ENCODE data around the gene SMARCAL1. TPM values are rescaled to one million over a fixed set of nuclear protein-coding genes. Genes with fewer than 3 reads are reported as not detected.

The SMARCAL1 gene
- total RNA-seq, 6 donors from 2014 or later: 10.5 to 29.3 (median 18.3) TPM

DNA sequence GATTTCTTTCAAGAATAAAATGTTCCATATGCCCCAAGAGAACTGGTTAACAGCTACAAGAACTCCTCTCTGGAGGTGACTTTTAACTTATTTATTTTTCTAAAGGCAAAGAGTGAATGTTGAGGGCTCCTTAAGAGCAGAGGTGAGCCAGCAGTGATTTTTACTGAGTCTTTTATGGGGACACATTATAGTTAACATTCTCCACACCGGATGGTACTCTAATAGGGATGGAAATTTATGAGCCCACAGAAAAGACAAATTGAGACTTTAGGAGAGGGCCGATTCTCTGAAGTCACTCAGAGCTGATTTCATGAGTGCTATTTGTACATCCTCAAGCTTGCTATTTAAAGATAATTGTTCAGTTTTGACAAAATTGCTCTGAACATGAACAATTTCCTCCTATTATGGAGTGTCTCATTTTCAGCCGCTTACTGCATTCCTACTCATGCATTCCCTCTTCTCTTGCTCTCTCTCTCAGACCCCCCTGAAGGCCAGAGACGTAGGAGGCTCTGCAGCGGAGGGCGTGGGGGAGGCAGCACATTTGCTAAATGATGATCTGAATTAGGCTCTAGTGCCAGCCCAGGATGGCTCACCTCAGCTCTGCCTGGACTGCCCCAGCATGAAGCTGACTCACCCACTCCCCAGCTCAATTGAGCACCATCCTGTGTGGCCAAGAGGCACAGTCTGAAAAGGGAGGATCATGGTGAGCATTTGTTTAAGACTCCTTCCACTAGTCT is 80.5 kb downstream of the SMARCAL1 start:
- peaks cover 6 to 16% (median 8%) of the 10 kb centered on the region in 4 donors for H3K4me1 ChIP-seq
- H3K9me3 ChIP-seq: no peaks in the 10 kb centered on the region
- no peaks in the 10 kb centered on the region for H3K36me3 ChIP-seq
- no peak overlapping the region for H3K27ac ChIP-seq
- DNase-seq (no peak), ATAC-seq (ENCODE audit: low FRiP score in 2 of 2) (peak in 1 of 2 donors; percentile 28)
- no peak overlapping the region for H3K4me3 ChIP-seq
- TF ChIP-seq POLR2AphosphoS5 (IDR thresholded peaks at IDR 0.05) (no peak), EP300 (IDR thresholded peaks at IDR 0.05) (no peak), POLR2A (IDR thresholded peaks at IDR 0.05) (no peak)
- TF ChIP-seq, protein P1, sequence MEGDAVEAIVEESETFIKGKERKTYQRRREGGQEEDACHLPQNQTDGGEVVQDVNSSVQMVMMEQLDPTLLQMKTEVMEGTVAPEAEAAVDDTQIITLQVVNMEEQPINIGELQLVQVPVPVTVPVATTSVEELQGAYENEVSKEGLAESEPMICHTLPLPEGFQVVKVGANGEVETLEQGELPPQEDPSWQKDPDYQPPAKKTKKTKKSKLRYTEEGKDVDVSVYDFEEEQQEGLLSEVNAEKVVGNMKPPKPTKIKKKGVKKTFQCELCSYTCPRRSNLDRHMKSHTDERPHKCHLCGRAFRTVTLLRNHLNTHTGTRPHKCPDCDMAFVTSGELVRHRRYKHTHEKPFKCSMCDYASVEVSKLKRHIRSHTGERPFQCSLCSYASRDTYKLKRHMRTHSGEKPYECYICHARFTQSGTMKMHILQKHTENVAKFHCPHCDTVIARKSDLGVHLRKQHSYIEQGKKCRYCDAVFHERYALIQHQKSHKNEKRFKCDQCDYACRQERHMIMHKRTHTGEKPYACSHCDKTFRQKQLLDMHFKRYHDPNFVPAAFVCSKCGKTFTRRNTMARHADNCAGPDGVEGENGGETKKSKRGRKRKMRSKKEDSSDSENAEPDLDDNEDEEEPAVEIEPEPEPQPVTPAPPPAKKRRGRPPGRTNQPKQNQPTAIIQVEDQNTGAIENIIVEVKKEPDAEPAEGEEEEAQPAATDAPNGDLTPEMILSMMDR (IDR thresholded peaks at IDR 0.05): no peak
- no peaks in the 10 kb centered on the region for H3K27me3 ChIP-seq
- WGBS, 2 donors: 81 to 85% methylated on average over 6 of the region's 6 CpGs

DNA sequence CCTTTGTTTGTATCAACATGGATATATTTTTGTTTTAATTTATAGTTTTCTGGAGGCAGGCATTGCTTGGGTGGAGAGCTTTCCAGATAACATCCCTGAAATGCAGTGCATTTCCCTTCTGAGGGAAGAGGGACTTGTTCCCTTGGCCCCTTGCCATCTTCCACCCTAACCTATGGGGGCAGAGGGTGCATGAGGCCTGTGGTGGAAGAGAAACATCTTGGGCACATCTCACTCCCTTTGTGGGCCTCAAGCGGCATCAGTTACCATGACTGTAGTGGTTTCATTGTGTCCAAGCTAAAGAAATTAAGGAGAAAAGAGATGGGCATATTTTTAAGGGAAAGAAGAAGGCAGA is 81.0 kb downstream of the SMARCAL1 start:
- ATAC-seq (ENCODE audit: low FRiP score in 2 of 2) (no peak), DNase-seq (no peak)
- Histone ChIP-seq H3K36me3 (no peaks in the 10 kb centered on the region), H3K4me3 (no peak overlapping the region), H3K27me3 (no peaks in the 10 kb centered on the region), H3K27ac (no peak overlapping the region), H3K4me1 (peaks cover 10 to 22% (median 12%) of the 10 kb centered on the region in 4 donors), H3K9me3 (no peaks in the 10 kb centered on the region)
- WGBS, 2 donors: 100% methylated on average over 1 of the region's 1 CpG
- TF ChIP-seq POLR2AphosphoS5 (IDR thresholded peaks at IDR 0.05) (no peak), POLR2A (IDR thresholded peaks at IDR 0.05) (no peak), EP300 (IDR thresholded peaks at IDR 0.05) (no peak)
- TF ChIP-seq, protein P1 (IDR thresholded peaks at IDR 0.05): no peak

DNA sequence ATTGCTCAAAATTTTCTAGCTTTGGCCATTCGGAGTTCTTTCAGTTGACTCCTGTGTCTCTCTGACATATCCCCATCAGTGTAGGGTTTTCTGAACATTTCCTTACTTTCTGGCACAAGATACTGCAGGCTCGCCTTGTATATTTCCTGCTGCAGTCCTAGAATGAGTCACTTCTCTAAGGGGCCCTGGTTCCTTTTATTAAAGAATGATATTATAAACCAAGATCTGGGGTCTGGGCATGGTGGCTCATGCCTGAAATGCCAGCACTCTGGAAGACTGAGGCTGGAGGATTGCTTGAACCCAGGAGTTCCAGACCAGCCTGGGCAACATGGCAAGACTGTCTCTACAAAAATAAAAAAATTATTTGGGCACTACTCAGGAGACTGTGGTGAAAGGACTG is 83.4 kb downstream of the SMARCAL1 start:
- no peaks in the 10 kb centered on the region for H3K27me3 ChIP-seq
- H3K27ac ChIP-seq: no peak overlapping the region
- H3K4me1 ChIP-seq: peaks cover 22 to 40% (median 26%) of the 10 kb centered on the region in 4 donors
- no peak for ATAC-seq (ENCODE audit: low FRiP score in 2 of 2)
- H3K36me3 ChIP-seq: peaks cover 3 to 10% (median 9%) of the 10 kb centered on the region in 4 donors
- H3K9me3 ChIP-seq: no peaks in the 10 kb centered on the region
- WGBS, 2 donors: 58 to 60% methylated on average over 2 of the region's 2 CpGs
- no peak overlapping the region for H3K4me3 ChIP-seq
- TF ChIP-seq EP300 (IDR thresholded peaks at IDR 0.05) (no peak), POLR2A (IDR thresholded peaks at IDR 0.05) (no peak), POLR2AphosphoS5 (IDR thresholded peaks at IDR 0.05) (no peak)
- TF ChIP-seq, protein P1 (IDR thresholded peaks at IDR 0.05): no peak
- no peak for DNase-seq

DNA sequence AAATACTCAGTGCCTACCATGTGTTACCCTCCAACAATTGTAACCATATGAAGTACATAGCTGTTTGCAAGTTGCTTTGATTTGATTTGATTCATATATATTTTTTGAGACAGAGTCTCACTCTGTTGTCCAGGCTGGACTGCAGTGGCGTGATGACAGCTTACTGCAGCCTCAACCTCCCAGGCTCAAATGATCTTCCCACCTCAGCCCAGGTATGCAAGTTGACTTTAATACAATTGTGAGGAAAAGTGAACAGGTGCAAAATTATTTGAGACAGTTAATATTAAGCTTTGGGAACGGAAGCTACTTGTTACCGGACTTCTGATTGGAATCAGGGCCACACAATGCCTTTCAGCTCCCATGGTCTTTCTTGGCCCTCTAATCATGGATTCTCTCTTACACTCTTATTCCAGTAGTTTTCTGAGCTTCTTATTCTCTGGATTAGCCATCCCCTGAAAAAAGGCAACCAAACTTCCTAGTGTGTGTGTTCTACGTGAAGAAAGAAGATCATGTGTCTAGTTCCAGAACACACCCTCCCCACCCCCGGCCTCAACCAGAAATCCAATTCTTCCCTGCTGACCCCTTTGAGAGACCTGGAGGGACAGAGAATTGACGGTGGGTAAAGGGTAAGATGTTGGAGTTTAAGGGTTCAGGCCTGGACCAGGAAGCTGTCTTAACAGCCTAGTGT is 85.2 kb downstream of the SMARCAL1 start:
- Histone ChIP-seq H3K36me3 (peaks cover 5 to 29% (median 26%) of the 10 kb centered on the region in 4 donors), H3K9me3 (no peaks in the 10 kb centered on the region), H3K27ac (peak overlapping the region; percentile 74 to 85 (median 80)), H3K4me3 (peak overlapping the region in 3 of 4 donors; percentile 65 to 86 (median 68)), H3K27me3 (no peaks in the 10 kb centered on the region), H3K4me1 (peaks cover 27 to 46% (median 29%) of the 10 kb centered on the region in 4 donors)
- DNase-seq (no peak), ATAC-seq (ENCODE audit: low FRiP score in 2 of 2) (no peak)
- WGBS, 2 donors: 80 to 82% methylated on average over 6 of the region's 6 CpGs
- TF ChIP-seq EP300 (IDR thresholded peaks at IDR 0.05): no peak
- TF ChIP-seq, protein P1 (IDR thresholded peaks at IDR 0.05): no peak
- TF ChIP-seq POLR2A (IDR thresholded peaks at IDR 0.05): no peak
- TF ChIP-seq POLR2AphosphoS5 (IDR thresholded peaks at IDR 0.05): no peak
